ENCODE measurements around the gene L3MBTL2.

DNA sequence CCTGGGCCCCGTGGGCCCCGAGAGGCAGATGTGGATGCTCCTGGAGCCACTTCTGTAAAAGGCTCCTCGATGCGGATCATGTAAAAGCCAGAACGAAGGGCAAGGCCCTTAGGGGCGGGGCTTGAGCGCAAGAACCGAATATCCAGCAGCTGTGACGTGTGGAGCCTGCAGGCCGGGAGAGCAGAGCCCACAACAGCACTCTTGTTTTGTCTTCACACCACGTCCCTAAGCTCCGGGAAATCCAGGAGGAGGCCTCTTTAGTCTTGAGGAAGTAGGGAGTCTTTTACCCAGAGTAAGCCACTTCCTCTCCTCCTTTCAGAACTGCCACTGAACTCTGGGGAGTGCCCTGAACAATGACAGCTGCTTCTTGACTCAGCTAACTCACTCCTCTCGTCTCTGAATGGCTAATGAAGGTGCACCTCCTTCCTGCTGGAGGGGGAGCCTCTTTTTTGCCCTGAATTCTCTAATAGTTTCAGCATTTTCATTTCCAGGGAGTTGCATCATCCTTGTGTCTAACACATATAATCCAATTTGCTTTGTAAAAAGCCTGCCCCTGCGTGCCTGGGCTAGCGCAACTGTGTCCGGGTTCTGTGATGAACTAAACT lies 12.5 kb downstream of the L3MBTL2 start:
- TF ChIP-seq POLR2A (IDR thresholded peaks at IDR 0.05) (peak in 1 of 2 donors; percentile 32), CTCF (IDR thresholded peaks at IDR 0.05) (no peak)

All from uterus (tissue), 2 donors.